HG03159 (cell line): ENCODE data around the gene FAM180A.
"Not testable (repeated sequence)": the region's sequence is repeated elsewhere in the genome, so short reads cannot be mapped to it uniquely, and the experiment has no call there.

ENCODE experiments used
- ATAC-seq: cut with Tn5 transposase; IDR thresholded peaks from one replicate; pipeline ENCODE4 v1.9.1; 2021; ENCODE audit warnings: mild to moderate bottlenecking, moderate library complexity; ENCODE audit not compliant: unreplicated experiment

FAM180A gene

GRCh38 chr7:135748770-135749169 is at the start of gene FAM180A:
Gene FAM180A (minus strand): TSS chr7:135748813. CDS start chr7:135748580, 233 bp downstream.
- ATAC-seq: no peak

- ATAC-seq: no peak
These were observed 49.5 kb upstream of the FAM180A start for GRCh38 chr7:135798095-135798494.

GRCh38 chr7:135795846-135796570 is 47.4 kb upstream of the FAM180A start:
- no peak for ATAC-seq

- no peak for ATAC-seq
These were observed 45.2 kb upstream of the FAM180A start for GRCh38 chr7:135793841-135794240.

GRCh38 chr7:135792866-135793265 is 44.3 kb upstream of the FAM180A start:
- ATAC-seq: no peak

- ATAC-seq: no peak
These were observed 43.7 kb upstream of the FAM180A start for GRCh38 chr7:135792363-135792668.

- no peak for ATAC-seq
These were observed 43.1 kb upstream of the FAM180A start for GRCh38 chr7:135791543-135792362.

- no peak for ATAC-seq
These were observed 41.9 kb upstream of the FAM180A start for GRCh38 chr7:135790371-135790977.

- no peak for ATAC-seq
These were observed 41.3 kb upstream of the FAM180A start for GRCh38 chr7:135789956-135790355.

- no peak for ATAC-seq
These were observed 40.8 kb upstream of the FAM180A start for GRCh38 chr7:135789431-135789830.

GRCh38 chr7:135786911-135787310 is 38.3 kb upstream of the FAM180A start:
- ATAC-seq: no peak

- ATAC-seq: no peak
These were observed 36.5 kb upstream of the FAM180A start for GRCh38 chr7:135785065-135785464.

- no peak for ATAC-seq
These were observed 35.4 kb upstream of the FAM180A start for GRCh38 chr7:135784013-135784412.

GRCh38 chr7:135782801-135783200 is 34.2 kb upstream of the FAM180A start:
- ATAC-seq: no peak

- no peak for ATAC-seq
These were observed 33.8 kb upstream of the FAM180A start for GRCh38 chr7:135782377-135782776.

- no peak for ATAC-seq
These were observed 29.2 kb upstream of the FAM180A start for GRCh38 chr7:135777626-135778398.

- ATAC-seq: not testable (repeated sequence)
These were observed 27.3 kb upstream of the FAM180A start for GRCh38 chr7:135775915-135776314.

- no peak for ATAC-seq
These were observed 26.6 kb upstream of the FAM180A start for GRCh38 chr7:135775230-135775629.

- no peak for ATAC-seq
These were observed 25.7 kb upstream of the FAM180A start for GRCh38 chr7:135774284-135774683.

- no peak for ATAC-seq
These were observed 24.9 kb upstream of the FAM180A start for GRCh38 chr7:135773464-135773863.

- no peak for ATAC-seq
These were observed 24.1 kb upstream of the FAM180A start for GRCh38 chr7:135772639-135773222.
